Hepatocyte (in vitro differentiated cells): ENCODE data around the gene MYL5.

Experiments used
- CTCF ChIP-seq: fragments of 200-600 bp; sonication (generic); IDR thresholded peaks from 2 replicates; pipeline ENCODE4 v1.5.1; 2016; ENCODE audit warnings: antibody characterized with exemption, mild to moderate bottlenecking; ENCODE audit not compliant: poor library complexity
- EZH2 ChIP-seq: fragments of 200-600 bp; sonication (generic); IDR thresholded peaks from 2 replicates; pipeline ENCODE4 v1.6.1; 2016; ENCODE audit warnings: antibody characterized with exemption, mild to moderate bottlenecking, borderline replicate concordance
- EZH2phosphoT487 ChIP-seq: fragments of 200-600 bp; sonication (generic); IDR thresholded peaks from one replicate; pipeline ENCODE4 v1.6.1; 2018; ENCODE audit warnings: antibody characterized with exemption, mild to moderate bottlenecking, low read depth, moderate library complexity; ENCODE audit not compliant: unreplicated experiment, severe bottlenecking

GRCh38 chr4:726838-727237 is 52.5 kb downstream of the MYL5 start:
- TF ChIP-seq CTCF (no peak), EZH2 (no peak), EZH2phosphoT487 (no peak)
